Anterior cingulate cortex (tissue), 58 donors: ENCODE results near the gene TBCD.
A peak's percentile ranks its signal among the peaks of the same experiment; 100 is the strongest.

Source experiments
- DNase-seq, 58 donors: peaks; one replicate each; lab custom pipeline; 2025; lab: John Stamatoyannopoulos, UW

The TBCD gene

GRCh38 chr17:82787081-82787848 lies 35.4 kb downstream of the TBCD start:
- peak in 40 of 58 donors; percentile 4 to 72 (median 44) for DNase-seq

- no peak for DNase-seq
Measured at GRCh38 chr17:82788206-82789001, 36.5 kb downstream of the TBCD start.

- DNase-seq, result no peak
Measured at GRCh38 chr17:82789051-82789592, 37.3 kb downstream of the TBCD start.

- no peak for DNase-seq
Measured at GRCh38 chr17:82789806-82790205, 37.9 kb downstream of the TBCD start.

GRCh38 chr17:82790391-82790790 lies 38.5 kb downstream of the TBCD start:
- DNase-seq, result no peak

- DNase-seq, result peak in 9 of 58 donors; percentile 4 to 48 (median 17)
Measured at GRCh38 chr17:82791532-82791931, 39.7 kb downstream of the TBCD start.

- peak in 9 of 58 donors; percentile 2 to 43 (median 9) for DNase-seq
Measured at GRCh38 chr17:82793974-82794630, 42.2 kb downstream of the TBCD start.

GRCh38 chr17:82794781-82795482 lies 43.1 kb downstream of the TBCD start:
- no peak for DNase-seq

GRCh38 chr17:82795615-82796014 lies 43.8 kb downstream of the TBCD start:
- DNase-seq, result no peak

- no peak for DNase-seq
Measured at GRCh38 chr17:82797061-82797460, 45.2 kb downstream of the TBCD start.

- DNase-seq, result no peak
Measured at GRCh38 chr17:82798752-82799151, 46.9 kb downstream of the TBCD start.

- no peak for DNase-seq
Measured at GRCh38 chr17:82799591-82799990, 47.7 kb downstream of the TBCD start.

GRCh38 chr17:82800885-82801284 lies 49.0 kb downstream of the TBCD start:
- no peak for DNase-seq

GRCh38 chr17:82801377-82801970 lies 49.6 kb downstream of the TBCD start:
- no peak for DNase-seq

- no peak for DNase-seq
Measured at GRCh38 chr17:82802075-82802780, 50.4 kb downstream of the TBCD start.

GRCh38 chr17:82803185-82803584 lies 51.3 kb downstream of the TBCD start:
- no peak for DNase-seq

GRCh38 chr17:82803606-82804005 lies 51.7 kb downstream of the TBCD start:
- no peak for DNase-seq

GRCh38 chr17:82804442-82805191 lies 52.8 kb downstream of the TBCD start:
- DNase-seq, result peak in 32 of 58 donors; percentile 6 to 63 (median 32)
